HepG2 (cell line): ENCODE data around the gene HIPK2. TPM values are rescaled to one million over a fixed set of nuclear protein-coding genes. Genes with fewer than 3 reads are reported as not detected.

ENCODE experiments used
- ATAC-seq: fragments of 200-7000 bp; cut with Tn5 transposase; 3 replicates; pipeline ENCODE4 v1.9.1; 2020; ENCODE audit warnings: mild to moderate bottlenecking, moderate library complexity
- BruUV-seq: library from RNA; stranded (reverse); fragments of 400-500 nt; replicated peaks from 2 replicates; lab custom pipeline; 2021; lab: Mats Ljungman, UMichigan
- CTCF ChIA-PET: fragments of 300-600 bp; formaldehyde crosslinking; extraction: SDS; loops from one replicate; lab custom pipeline; 2021; ENCODE audit warnings: low total read pairs, inconsistent platforms, low intra/inter-chr PET ratio; lab: Yijun Ruan, JAX
- POLR2A ChIA-PET: fragments of 350-600 bp; sonication (Branson Sonifier 250); formaldehyde crosslinking; loops from one replicate; lab custom pipeline; 2020; ENCODE audit warnings: antibody characterized with exemption, inconsistent platforms; lab: Yijun Ruan, JAX
- DNase-seq: peaks from one replicate; pipeline ENCODE4 v3.0.0-alpha.2; 2015; ENCODE audit warnings: low spot score
- FAIRE-seq: peaks from 3 replicates; lab custom pipeline; 2011; peaks lifted over from hg19 to GRCh38; lab: Jason Lieb, UNC
- H2AFZ ChIP-seq: one replicate; pipeline ENCODE4 v1.6.1; 2011; ENCODE audit warnings: low read length, inconsistent platforms
- H3K27ac ChIP-seq: fragments of 300-600 bp; 3 replicates; pipeline ENCODE4 v1.8.0; 2011; ENCODE audit warnings: mixed run types, mild to moderate bottlenecking, mixed read lengths, low read length, inconsistent platforms; ENCODE audit not compliant: insufficient read depth; ENCODE audit errors: extremely low read length
- H3K27me3 ChIP-seq, 2 experiments: fragments of 200-600 bp in 1 of 2; 2 replicates in 1 of 2; 3 replicates in 1 of 2; pipeline versions ENCODE4 v1.6.0 to v1.8.0; 2011; ENCODE audit warnings: low read length in 2 of 2, mild to moderate bottlenecking in 2 of 2, moderate library complexity in 2 of 2, inconsistent platforms in 1 of 2; ENCODE audit not compliant: insufficient read depth in 2 of 2, control insufficient read depth in 1 of 2
- H3K36me3 ChIP-seq, 2 experiments: fragments of 200-600 bp in 1 of 2; replicated peaks in 1 of 2; 2 replicates in 1 of 2; 3 replicates in 1 of 2; pipeline versions ENCODE4 v1.5.1 to v1.8.0; 2011; ENCODE audit warnings: low read length in 2 of 2, inconsistent platforms in 1 of 2; ENCODE audit not compliant: insufficient read depth in 2 of 2, control insufficient read depth in 1 of 2
- H3K4me1 ChIP-seq: 2 replicates; pipeline ENCODE4 v1.5.1; 2012; ENCODE audit warnings: low read length, inconsistent platforms; ENCODE audit not compliant: insufficient read depth
- H3K4me2 ChIP-seq: 2 replicates; pipeline ENCODE4 v1.6.0; 2011; ENCODE audit warnings: low read depth, low read length, inconsistent platforms
- H3K4me3 ChIP-seq, 3 experiments: fragments of 200-600 bp in 1 of 3; sonication (generic), shearing (Covaris generic) in 1 of 3; replicated peaks in 1 of 3; 2 replicates each; pipeline ENCODE4 v1.5.1; 2011 to 2016; ENCODE audit warnings: low read length in 3 of 3, inconsistent platforms in 2 of 3, low read depth in 2 of 3, mild to moderate bottlenecking in 2 of 3, control low read depth in 1 of 3, mixed read lengths in 1 of 3; ENCODE audit not compliant: insufficient read depth in 1 of 3
- H3K79me2 ChIP-seq: one replicate; pipeline ENCODE4 v1.6.1; 2011; ENCODE audit warnings: low read length, inconsistent platforms; ENCODE audit not compliant: insufficient read depth
- H3K9ac ChIP-seq: 2 replicates; pipeline ENCODE4 v1.6.0; 2011; ENCODE audit warnings: mild to moderate bottlenecking, low read depth, low read length, inconsistent platforms; ENCODE audit not compliant: insufficient read depth
- H3K9me3 ChIP-seq: 2 replicates; pipeline ENCODE4 v1.5.1; 2012; ENCODE audit warnings: mild to moderate bottlenecking, low read length
- H4K20me1 ChIP-seq: 2 replicates; pipeline ENCODE4 v1.6.0; 2011; ENCODE audit warnings: inconsistent platforms, mild to moderate bottlenecking, low read length, moderate library complexity; ENCODE audit not compliant: insufficient read depth
- FOXA3 ChIP-seq: IDR thresholded peaks from 2 replicates; pipeline ENCODE4 v1.6.1; 2016; ENCODE audit warnings: missing genetic modification reagents, missing compliant biosample characterization
- KDM4B ChIP-seq: sonication (generic); formaldehyde crosslinking; IDR thresholded peaks from 2 replicates; pipeline ENCODE4 v1.4.0; 2020; ENCODE audit warnings: missing genetic modification reagents
- MED1 ChIP-seq: sonication (generic); formaldehyde crosslinking; IDR thresholded peaks from 2 replicates; pipeline ENCODE4 v1.4.0; 2020; ENCODE audit warnings: missing genetic modification reagents
- TCF7 ChIP-seq: sonication (generic); IDR thresholded peaks from 2 replicates; pipeline ENCODE4 v1.6.1; 2016; ENCODE audit warnings: antibody characterized with exemption, low read depth
- ZKSCAN1 ChIP-seq: fragments of 150-350 bp; IDR thresholded peaks from 2 replicates; pipeline ENCODE4 v1.6.1; 2014; ENCODE audit warnings: low read length
- ZNF629 ChIP-seq: sonication (generic); formaldehyde crosslinking; conservative IDR thresholded peaks from 2 replicates; pipeline ENCODE4 v1.5.0; 2020; ENCODE audit warnings: missing genetic modification reagents
- ZNF644 ChIP-seq: IDR thresholded peaks from 2 replicates; pipeline ENCODE4 v1.6.1; 2016; ENCODE audit warnings: low read depth
- ZSCAN21 ChIP-seq: sonication (generic); formaldehyde crosslinking; IDR thresholded peaks from 2 replicates; pipeline ENCODE4 v1.8.0; 2022; ENCODE audit warnings: mild to moderate bottlenecking, missing genetic modification reagents, moderate library complexity, borderline replicate concordance
- whole genome bisulfite sequencing: methylation state at CpG from one replicate; pipeline ENCODE4 v1.1.6; 2017; ENCODE audit warnings: low lambda C conversion rate; 5-methylcytosine and 5-hydroxymethylcytosine counted together
- in situ Hi-C: cut with HindIII; loops from 2 replicates; pipeline ENCODE4 v1.10.0; 2017; ENCODE audit warnings: low pct_unique_long_range_greater_than_20kb; ENCODE audit not compliant: extremely low pct_ligation_motif_present
- intact Hi-C: fragments of 100-400 bp; cut with micrococcal nuclease; formaldehyde crosslinking; loops from one replicate; pipeline ENCODE4 v1.10.0; 2022; ENCODE audit not compliant: unreplicated experiment
- polyA plus RNA-seq, 8 experiments: library from polyadenylated mRNA; depleted of rRNA in 3 of 8; stranded (reverse) in 7 of 8; unstranded in 1 of 8; fragments of >200 nt; fragmentation: Illumina TruSeq in 4 of 8; extraction: Trizol in 4 of 8; gene quantifications; 2 replicates each; pipeline versions ENCODE4 v1.2.1 to v1.2.3, GENCODE V29; 2011 to 2016; ENCODE audit warnings: low read depth in 4 of 8, missing spikeins in 1 of 8, mixed read lengths in 1 of 8; ENCODE audit not compliant: insufficient read depth in 1 of 8
- total RNA-seq, 5 experiments: library from RNA; depleted of rRNA; stranded (reverse); fragments of >200 nt; fragmentation: Illumina TruSeq; extraction: Trizol; gene quantifications; 2 replicates each; pipeline ENCODE4 v1.2.3, GENCODE V29; 2016; ENCODE audit warnings: low read depth in 1 of 5
- TF ChIP-seq, protein P1 (sequence below): sonication (generic); formaldehyde crosslinking; IDR thresholded peaks from 2 replicates; pipeline ENCODE4 v1.4.0; 2020; ENCODE audit warnings: missing genetic modification reagents, borderline replicate concordance
- TF ChIP-seq, protein P2 (sequence below): sonication (generic); formaldehyde crosslinking; IDR thresholded peaks from 2 replicates; pipeline ENCODE4 v1.5.0; 2020; ENCODE audit warnings: mild to moderate bottlenecking, missing genetic modification reagents, borderline replicate concordance
- TF ChIP-seq, protein P3 (sequence below): sonication (generic); formaldehyde crosslinking; IDR thresholded peaks from 2 replicates; pipeline ENCODE4 v1.9.0; 2022; ENCODE audit warnings: low read depth, missing genetic modification reagents
- TF ChIP-seq, protein P4 (sequence below): sonication (generic); formaldehyde crosslinking; IDR thresholded peaks from 2 replicates; pipeline ENCODE4 v1.4.0; 2020; ENCODE audit warnings: missing genetic modification reagents

HIPK2 gene
- total and polyA plus RNA-seq, 2 of the 13 experiments (the other 11 are each of a cell fraction or from before 2014, with no cell fraction given): 14.4 to 20.2 TPM

DNA sequence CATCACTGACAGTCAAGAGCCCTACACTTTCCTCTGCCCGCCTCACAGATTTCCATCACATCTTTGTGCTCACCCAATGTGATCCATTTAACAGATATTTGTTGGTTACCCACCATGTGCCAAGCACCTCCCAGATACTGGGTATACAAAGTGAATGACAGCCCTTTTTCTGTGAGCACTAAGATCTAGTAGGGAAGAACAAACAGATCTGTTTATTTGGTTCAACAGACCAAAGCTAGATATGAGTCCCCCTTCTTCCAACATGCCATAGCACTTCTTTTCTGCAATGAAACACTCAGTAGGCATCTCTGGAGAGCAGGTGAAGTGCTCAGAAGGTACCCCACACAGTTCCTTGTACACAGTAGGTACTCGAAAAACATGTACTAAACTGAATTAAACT is 101.4 kb downstream of the HIPK2 start:
- DNase-seq (no peak), ATAC-seq (no peak), FAIRE-seq (no peak)
- no peaks in the 10 kb centered on the region for H4K20me1 ChIP-seq
- peaks cover 14% of the 10 kb centered on the region for H3K79me2 ChIP-seq
- H2AFZ ChIP-seq: no peak overlapping the region
- WGBS: 88% methylated on average over 2 of the region's 2 CpGs
- H3K36me3 ChIP-seq: peaks cover 1 to 5% of the 10 kb centered on the region in 2 experiments; a peak in 2 of 5 replicates
- H3K4me1 ChIP-seq: peaks cover 87% of the 10 kb centered on the region
- no peak overlapping the region for H3K4me3 ChIP-seq
- H3K9me3 ChIP-seq: no peaks in the 10 kb centered on the region
- in situ Hi-C loops: no loop called here
- BruUV-seq: no TSS peak
- 0 out of 2 replicates have a peak overlapping the region, but pooled peaks have one; percentile 57 for H3K4me2 ChIP-seq
- H3K27me3 ChIP-seq: no peaks in the 10 kb centered on the region
- H3K27ac ChIP-seq: peak overlapping the region; percentile 87
- intact Hi-C loops: no loop called here
- H3K9ac ChIP-seq: no peak overlapping the region
- ChIA-PET CTCF (no interaction called here), POLR2A (interaction anchor here (0.6 kb wide), 1 partner anchor 30 kb away, joined by 3 read pairs; no protein-coding TSS in a partner anchor)
- TF ChIP-seq, protein P1, sequence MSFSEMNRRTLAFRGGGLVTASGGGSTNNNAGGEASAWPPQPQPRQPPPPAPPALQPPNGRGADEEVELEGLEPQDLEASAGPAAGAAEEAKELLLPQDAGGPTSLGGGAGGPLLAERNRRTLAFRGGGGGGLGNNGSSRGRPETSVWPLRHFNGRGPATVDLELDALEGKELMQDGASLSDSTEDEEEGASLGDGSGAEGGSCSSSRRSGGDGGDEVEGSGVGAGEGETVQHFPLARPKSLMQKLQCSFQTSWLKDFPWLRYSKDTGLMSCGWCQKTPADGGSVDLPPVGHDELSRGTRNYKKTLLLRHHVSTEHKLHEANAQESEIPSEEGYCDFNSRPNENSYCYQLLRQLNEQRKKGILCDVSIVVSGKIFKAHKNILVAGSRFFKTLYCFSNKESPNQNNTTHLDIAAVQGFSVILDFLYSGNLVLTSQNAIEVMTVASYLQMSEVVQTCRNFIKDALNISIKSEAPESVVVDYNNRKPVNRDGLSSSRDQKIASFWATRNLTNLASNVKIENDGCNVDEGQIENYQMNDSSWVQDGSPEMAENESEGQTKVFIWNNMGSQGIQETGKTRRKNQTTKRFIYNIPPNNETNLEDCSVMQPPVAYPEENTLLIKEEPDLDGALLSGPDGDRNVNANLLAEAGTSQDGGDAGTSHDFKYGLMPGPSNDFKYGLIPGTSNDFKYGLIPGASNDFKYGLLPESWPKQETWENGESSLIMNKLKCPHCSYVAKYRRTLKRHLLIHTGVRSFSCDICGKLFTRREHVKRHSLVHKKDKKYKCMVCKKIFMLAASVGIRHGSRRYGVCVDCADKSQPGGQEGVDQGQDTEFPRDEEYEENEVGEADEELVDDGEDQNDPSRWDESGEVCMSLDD (CRISPR knock-in tag): no peak
- peak; percentile 62 for TF ChIP-seq ZNF629
- TF ChIP-seq, protein P2, sequence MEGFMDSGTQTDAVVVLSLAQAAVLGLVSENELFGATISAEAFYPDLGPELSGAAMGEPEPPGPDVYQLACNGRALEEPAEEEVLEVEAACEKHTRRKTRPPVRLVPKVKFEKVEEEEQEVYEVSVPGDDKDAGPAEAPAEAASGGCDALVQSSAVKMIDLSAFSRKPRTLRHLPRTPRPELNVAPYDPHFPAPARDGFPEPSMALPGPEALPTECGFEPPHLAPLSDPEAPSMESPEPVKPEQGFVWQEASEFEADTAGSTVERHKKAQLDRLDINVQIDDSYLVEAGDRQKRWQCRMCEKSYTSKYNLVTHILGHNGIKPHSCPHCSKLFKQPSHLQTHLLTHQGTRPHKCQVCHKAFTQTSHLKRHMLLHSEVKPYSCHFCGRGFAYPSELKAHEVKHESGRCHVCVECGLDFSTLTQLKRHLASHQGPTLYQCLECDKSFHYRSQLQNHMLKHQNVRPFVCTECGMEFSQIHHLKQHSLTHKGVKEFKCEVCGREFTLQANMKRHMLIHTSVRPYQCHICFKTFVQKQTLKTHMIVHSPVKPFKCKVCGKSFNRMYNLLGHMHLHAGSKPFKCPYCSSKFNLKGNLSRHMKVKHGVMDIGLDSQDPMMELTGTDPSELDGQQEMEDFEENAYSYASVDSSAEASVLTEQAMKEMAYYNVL (CRISPR knock-in tag): 0 out of 2 replicates have a peak, but pooled peaks have one; percentile 36
- TF ChIP-seq, protein P3, sequence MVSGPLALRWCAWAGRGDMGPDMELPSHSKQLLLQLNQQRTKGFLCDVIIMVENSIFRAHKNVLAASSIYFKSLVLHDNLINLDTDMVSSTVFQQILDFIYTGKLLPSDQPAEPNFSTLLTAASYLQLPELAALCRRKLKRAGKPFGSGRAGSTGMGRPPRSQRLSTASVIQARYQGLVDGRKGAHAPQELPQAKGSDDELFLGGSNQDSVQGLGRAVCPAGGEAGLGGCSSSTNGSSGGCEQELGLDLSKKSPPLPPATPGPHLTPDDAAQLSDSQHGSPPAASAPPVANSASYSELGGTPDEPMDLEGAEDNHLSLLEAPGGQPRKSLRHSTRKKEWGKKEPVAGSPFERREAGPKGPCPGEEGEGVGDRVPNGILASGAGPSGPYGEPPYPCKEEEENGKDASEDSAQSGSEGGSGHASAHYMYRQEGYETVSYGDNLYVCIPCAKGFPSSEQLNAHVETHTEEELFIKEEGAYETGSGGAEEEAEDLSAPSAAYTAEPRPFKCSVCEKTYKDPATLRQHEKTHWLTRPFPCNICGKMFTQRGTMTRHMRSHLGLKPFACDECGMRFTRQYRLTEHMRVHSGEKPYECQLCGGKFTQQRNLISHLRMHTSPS (CRISPR knock-in tag): peak; percentile 42; the same call in 1 of the 2 replicates
- 0 out of 2 replicates have a peak, but pooled peaks have one; percentile 13 for TF ChIP-seq MED1 (CRISPR knock-in tag)
- no peak for TF ChIP-seq KDM4B
- TF ChIP-seq ZKSCAN1: peak; percentile 52; the same call in 1 of the 2 replicates
- TF ChIP-seq ZNF644 (CRISPR knock-in tag): no peak
- TF ChIP-seq, protein P4, sequence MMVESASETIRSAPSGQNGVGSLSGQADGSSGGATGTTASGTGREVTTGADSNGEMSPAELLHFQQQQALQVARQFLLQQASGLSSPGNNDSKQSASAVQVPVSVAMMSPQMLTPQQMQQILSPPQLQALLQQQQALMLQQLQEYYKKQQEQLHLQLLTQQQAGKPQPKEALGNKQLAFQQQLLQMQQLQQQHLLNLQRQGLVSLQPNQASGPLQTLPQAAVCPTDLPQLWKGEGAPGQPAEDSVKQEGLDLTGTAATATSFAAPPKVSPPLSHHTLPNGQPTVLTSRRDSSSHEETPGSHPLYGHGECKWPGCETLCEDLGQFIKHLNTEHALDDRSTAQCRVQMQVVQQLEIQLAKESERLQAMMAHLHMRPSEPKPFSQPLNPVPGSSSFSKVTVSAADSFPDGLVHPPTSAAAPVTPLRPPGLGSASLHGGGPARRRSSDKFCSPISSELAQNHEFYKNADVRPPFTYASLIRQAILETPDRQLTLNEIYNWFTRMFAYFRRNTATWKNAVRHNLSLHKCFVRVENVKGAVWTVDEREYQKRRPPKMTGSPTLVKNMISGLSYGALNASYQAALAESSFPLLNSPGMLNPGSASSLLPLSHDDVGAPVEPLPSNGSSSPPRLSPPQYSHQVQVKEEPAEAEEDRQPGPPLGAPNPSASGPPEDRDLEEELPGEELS (CRISPR knock-in tag): peak; percentile 53
- TF ChIP-seq TCF7: peak; percentile 33; the same call in 1 of the 2 replicates
- TF ChIP-seq FOXA3 (CRISPR knock-in tag): 0 out of 2 replicates have a peak, but pooled peaks have one; percentile 23
- 0 out of 2 replicates have a peak, but pooled peaks have one; percentile 28 for TF ChIP-seq ZSCAN21 (CRISPR knock-in tag)
